Thoracic aorta (tissue), 2 donors: ENCODE measurements around the gene TMEM209. TPM values are rescaled to one million over a fixed set of nuclear protein-coding genes. Genes with fewer than 3 reads are reported as not detected.

ENCODE experiments used
- ATAC-seq: fragments of 150-250 bp; one replicate; pipeline ENCODE4 v1.8.0; 2017; ENCODE audit warnings: low read depth; ENCODE audit not compliant: insufficient number of reproducible peaks, low FRiP score
- DNase-seq: peaks from one replicate; pipeline ENCODE4 v3.0.0-alpha.2; 2020; ENCODE audit warnings: low spot score
- H3K27ac ChIP-seq, 2 donors: fragments of 200-600 bp; sonication (generic); 1 replicate in 1 of 2; 2 replicates in 1 of 2; pipeline ENCODE4 v1.5.1; 2016; ENCODE audit warnings: mild to moderate bottlenecking in 2 of 2, moderate library complexity in 2 of 2
- H3K27me3 ChIP-seq: fragments of 200-600 bp; sonication (generic); replicated peaks from 2 replicates; pipeline ENCODE4 v1.6.0; 2016; ENCODE audit warnings: mild to moderate bottlenecking; ENCODE audit not compliant: insufficient read depth
- H3K36me3 ChIP-seq: fragments of 200-600 bp; sonication (generic); one replicate; pipeline ENCODE4 v1.5.1; 2016
- H3K4me1 ChIP-seq, 2 donors: fragments of 200-600 bp; sonication (generic); 1 replicate in 1 of 2; 2 replicates in 1 of 2; pipeline versions ENCODE4 v1.5.1 to v1.6.0; 2016; ENCODE audit warnings: low read depth in 2 of 2, mild to moderate bottlenecking in 1 of 2; ENCODE audit not compliant: control insufficient read depth in 1 of 2
- H3K4me3 ChIP-seq: fragments of 200-600 bp; sonication (generic); 2 replicates; pipeline ENCODE4 v1.5.1; 2016; ENCODE audit warnings: mild to moderate bottlenecking
- H3K9me3 ChIP-seq: fragments of 200-600 bp; sonication (generic); 2 replicates; pipeline ENCODE4 v1.5.1; 2016
- total RNA-seq, 2 donors: library from RNA; depleted of rRNA; stranded (reverse); fragments of >200 nt; gene quantifications; one replicate each; pipeline versions ENCODE4 v1.1.0 to v1.2.3, GENCODE V29; 2016
- TF ChIP-seq, protein P1 (sequence below): fragments of 200-600 bp; sonication (generic); IDR thresholded peaks from one replicate; pipeline ENCODE4 v1.5.1; 2019; ENCODE audit warnings: antibody characterized with exemption

TMEM209 gene
- total RNA-seq, 2 donors from 2014 or later: 8.7 to 9.9 TPM

DNA sequence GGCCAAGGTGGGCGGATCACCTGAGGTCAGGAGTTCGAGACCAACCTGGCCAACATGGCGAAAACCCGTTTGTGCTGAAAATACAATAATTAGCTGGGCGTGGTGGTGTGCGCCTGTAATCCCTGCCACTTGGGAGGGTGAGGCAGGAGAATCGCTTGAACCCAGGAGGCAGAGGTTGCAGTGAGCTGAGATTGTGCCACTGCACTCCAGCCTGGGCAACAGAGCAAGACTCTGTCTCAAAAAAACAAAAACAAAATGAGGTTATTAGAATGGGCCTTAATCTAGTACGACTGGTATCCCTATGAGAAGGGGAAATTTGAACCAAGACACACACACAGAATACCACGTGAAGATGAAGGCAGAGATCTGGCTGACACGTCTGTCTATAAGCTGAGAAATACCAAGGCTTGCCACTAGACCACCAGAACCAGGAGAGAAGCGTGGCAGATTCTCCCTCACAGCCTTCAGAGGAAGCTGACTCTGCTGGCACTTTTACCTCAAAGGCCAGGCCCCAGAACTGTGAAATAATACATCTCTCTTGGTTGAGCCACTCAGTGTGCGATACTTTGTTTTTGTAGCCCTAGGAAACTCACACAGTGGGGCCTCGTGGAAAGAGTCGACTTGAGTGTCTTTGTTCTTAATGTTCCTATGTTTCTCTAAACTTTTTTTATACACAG lies 59.6 kb downstream of the TMEM209 start:
- Histone ChIP-seq H3K36me3 (no peaks in the 10 kb centered on the region), H3K27me3 (no peaks in the 10 kb centered on the region), H3K9me3 (no peaks in the 10 kb centered on the region), H3K4me3 (no peak overlapping the region), H3K4me1 (peaks cover 0 to 14% of the 10 kb centered on the region in 2 donors), H3K27ac (no peak overlapping the region)
- DNase-seq (no peak), ATAC-seq (no peak)
- TF ChIP-seq, protein P1, sequence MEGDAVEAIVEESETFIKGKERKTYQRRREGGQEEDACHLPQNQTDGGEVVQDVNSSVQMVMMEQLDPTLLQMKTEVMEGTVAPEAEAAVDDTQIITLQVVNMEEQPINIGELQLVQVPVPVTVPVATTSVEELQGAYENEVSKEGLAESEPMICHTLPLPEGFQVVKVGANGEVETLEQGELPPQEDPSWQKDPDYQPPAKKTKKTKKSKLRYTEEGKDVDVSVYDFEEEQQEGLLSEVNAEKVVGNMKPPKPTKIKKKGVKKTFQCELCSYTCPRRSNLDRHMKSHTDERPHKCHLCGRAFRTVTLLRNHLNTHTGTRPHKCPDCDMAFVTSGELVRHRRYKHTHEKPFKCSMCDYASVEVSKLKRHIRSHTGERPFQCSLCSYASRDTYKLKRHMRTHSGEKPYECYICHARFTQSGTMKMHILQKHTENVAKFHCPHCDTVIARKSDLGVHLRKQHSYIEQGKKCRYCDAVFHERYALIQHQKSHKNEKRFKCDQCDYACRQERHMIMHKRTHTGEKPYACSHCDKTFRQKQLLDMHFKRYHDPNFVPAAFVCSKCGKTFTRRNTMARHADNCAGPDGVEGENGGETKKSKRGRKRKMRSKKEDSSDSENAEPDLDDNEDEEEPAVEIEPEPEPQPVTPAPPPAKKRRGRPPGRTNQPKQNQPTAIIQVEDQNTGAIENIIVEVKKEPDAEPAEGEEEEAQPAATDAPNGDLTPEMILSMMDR: no peak

DNA sequence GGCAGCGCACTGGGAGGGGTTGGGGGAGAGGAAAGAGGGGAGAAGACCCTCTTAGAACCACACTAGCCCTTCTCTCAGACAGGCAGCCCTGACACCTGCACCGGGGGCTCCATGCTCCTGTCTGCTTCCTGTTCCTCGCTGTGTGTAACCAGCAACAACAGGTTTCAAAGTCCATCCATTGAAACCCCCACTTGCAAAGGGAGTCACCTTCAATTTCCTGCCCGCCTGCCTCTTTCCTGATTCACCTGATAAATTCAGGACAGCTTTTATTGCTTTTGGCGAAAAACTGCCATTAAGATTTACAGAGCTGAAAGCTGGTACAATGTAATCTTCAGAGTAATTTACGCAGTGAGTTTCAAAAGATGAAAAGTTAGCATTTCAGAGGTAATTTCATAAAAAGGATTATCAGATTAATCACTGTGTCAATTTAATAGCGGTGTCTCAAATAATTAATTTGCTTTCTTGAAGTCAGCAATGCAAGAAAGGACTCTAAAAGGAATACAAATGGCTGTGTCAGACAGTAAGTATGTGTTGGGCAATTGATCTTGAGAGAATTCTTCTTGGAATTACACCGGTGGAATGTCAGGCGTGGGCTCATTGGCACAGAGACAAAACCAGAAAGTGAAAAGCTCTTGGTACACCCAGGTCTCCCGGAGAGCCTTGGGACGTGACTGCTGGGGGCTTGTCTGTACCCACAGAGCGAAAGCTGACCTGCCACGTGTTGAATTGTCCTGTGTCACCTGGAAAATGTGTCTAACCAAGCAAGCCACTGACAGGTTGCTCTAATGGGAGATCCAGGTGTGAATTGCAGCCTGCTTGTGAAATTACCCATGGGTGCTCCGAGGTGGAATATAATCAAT lies 60.7 kb downstream of the TMEM209 start:
- Histone ChIP-seq H3K27ac (peak overlapping the region in 1 of 2 donors; percentile 35), H3K4me3 (no peak overlapping the region), H3K9me3 (no peaks in the 10 kb centered on the region), H3K4me1 (peaks cover 0 to 21% of the 10 kb centered on the region in 2 donors), H3K36me3 (no peaks in the 10 kb centered on the region), H3K27me3 (no peaks in the 10 kb centered on the region)
- TF ChIP-seq, protein P1: no peak
- DNase-seq: no peak
- no peak for ATAC-seq

DNA sequence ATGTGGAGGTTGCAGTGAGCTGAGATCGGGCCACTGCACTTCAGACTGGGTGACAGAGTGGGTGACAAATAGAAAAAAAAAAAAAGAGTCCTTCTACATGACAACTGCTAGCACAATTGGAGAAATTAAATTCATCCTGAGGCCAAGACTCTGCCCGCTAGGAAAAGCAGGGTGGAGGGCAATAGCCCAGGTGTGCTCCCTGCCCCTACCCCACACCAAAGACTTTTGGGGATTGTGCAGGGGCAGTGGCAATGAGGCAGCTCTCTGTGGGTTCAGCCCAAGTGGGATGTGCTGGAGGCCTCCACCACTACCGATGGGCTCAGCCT lies 61.3 kb downstream of the TMEM209 start:
- Histone ChIP-seq H3K4me1 (peaks cover 0 to 21% of the 10 kb centered on the region in 2 donors), H3K36me3 (no peaks in the 10 kb centered on the region), H3K4me3 (no peak overlapping the region), H3K27me3 (no peaks in the 10 kb centered on the region), H3K9me3 (no peaks in the 10 kb centered on the region), H3K27ac (peak overlapping the region in 1 of 2 donors; percentile 35)
- ATAC-seq (no peak), DNase-seq (no peak)
- TF ChIP-seq, protein P1: no peak

DNA sequence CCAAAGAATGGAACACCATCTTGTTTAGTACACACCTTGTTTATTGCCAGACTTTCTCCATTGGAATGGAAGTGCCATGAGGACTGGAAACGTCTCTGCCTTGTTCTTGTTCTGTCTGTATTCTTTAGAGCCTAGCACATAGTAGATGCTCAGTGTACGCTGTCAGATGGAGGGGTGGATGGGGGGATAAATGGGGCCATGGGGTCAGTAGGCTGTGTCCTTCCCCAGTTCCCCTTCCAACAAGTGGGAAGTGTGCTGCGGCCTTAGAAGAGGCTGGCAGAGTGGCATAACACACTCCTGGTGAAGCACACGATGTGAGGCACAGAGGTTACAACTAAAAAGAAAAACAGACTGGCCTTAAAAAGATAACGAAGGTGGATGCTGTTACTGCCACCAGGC lies 61.9 kb downstream of the TMEM209 start:
- Histone ChIP-seq H3K27me3 (no peaks in the 10 kb centered on the region), H3K4me1 (peaks cover 0 to 21% of the 10 kb centered on the region in 2 donors), H3K36me3 (no peaks in the 10 kb centered on the region), H3K27ac (no peak overlapping the region), H3K4me3 (no peak overlapping the region), H3K9me3 (no peaks in the 10 kb centered on the region)
- DNase-seq (no peak), ATAC-seq (no peak)
- TF ChIP-seq, protein P1: no peak

DNA sequence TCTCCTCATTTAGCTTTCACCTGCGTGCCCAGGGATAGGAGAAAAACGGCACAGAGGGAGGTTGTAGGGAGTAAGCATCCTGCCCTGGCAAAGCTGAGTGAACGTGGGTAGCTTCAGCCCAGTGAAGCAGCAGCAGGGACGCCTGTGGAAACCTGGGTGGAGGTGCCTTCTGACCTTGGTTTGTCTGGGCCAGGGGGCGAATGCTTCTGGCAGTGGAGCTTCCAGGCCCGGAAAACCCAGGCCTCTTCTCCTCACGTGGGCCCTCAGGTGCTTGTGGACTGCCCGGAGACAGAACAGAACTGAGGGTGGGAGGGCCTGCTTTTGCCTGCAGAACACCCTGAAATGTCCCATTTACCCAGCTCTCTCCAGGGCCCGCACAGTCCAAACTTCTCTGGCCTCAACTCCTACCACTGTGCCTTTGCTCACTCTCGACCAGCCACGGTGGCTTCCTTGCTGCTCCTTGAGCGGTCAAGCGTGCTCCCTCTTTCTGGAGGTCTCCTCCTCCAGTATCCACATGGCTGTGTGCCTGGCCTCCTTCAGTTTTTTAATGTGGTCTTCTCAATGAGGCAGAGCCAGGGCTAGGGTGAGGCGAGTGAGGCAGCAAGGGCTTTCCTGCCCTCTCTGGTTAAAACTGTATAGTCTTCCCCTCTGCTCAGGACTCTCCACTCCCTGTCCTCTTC lies 62.4 kb downstream of the TMEM209 start:
- ATAC-seq (no peak), DNase-seq (no peak)
- TF ChIP-seq, protein P1: no peak
- Histone ChIP-seq H3K9me3 (no peaks in the 10 kb centered on the region), H3K27ac (no peak overlapping the region), H3K4me1 (peaks cover 0 to 21% of the 10 kb centered on the region in 2 donors), H3K27me3 (no peaks in the 10 kb centered on the region), H3K4me3 (no peak overlapping the region), H3K36me3 (no peaks in the 10 kb centered on the region)
